Peyer's patch (tissue), 4 donors: Measurements from ENCODE around the gene OXCT1.

ENCODE experiments used
- POLR2A ChIP-seq, 2 donors: fragments of 450-650 bp; IDR thresholded peaks; one replicate each; pipeline ENCODE4 v1.5.1; 2017; ENCODE audit warnings: antibody characterized with exemption in 2 of 2, mild to moderate bottlenecking in 2 of 2, moderate library complexity in 2 of 2
- TF ChIP-seq, protein P1 (sequence below), 6 experiments: fragments of 450-650 bp in 4 of 6; fragments of 200-600 bp in 2 of 6; sonication (generic) in 1 of 6; IDR thresholded peaks; one replicate each; pipeline ENCODE4 v1.5.1; 2017 to 2019; ENCODE audit warnings: antibody characterized with exemption in 6 of 6, mild to moderate bottlenecking in 3 of 6, moderate library complexity in 1 of 6

DNA sequence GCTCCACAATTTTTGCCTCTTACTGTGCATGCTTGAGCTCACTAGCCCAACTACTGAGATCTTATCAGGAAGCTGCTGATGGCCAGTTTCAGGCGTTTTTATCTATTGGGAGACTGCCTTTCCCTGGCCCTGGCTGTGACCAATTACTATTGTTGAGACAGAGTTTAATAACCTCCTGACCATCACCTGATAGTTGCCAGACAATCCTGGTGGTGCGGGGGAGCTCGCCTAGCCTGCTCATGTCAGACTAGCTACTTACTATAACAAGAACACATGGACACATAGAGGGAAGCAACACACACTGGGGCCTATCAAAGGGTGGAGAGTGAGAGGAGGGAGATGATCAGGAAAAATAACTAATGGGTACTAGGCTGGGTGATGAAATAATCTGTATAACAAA, 13.0 kb upstream of the OXCT1 start:
- TF ChIP-seq POLR2A (IDR thresholded peaks at IDR 0.05): no peak
- TF ChIP-seq, protein P1, sequence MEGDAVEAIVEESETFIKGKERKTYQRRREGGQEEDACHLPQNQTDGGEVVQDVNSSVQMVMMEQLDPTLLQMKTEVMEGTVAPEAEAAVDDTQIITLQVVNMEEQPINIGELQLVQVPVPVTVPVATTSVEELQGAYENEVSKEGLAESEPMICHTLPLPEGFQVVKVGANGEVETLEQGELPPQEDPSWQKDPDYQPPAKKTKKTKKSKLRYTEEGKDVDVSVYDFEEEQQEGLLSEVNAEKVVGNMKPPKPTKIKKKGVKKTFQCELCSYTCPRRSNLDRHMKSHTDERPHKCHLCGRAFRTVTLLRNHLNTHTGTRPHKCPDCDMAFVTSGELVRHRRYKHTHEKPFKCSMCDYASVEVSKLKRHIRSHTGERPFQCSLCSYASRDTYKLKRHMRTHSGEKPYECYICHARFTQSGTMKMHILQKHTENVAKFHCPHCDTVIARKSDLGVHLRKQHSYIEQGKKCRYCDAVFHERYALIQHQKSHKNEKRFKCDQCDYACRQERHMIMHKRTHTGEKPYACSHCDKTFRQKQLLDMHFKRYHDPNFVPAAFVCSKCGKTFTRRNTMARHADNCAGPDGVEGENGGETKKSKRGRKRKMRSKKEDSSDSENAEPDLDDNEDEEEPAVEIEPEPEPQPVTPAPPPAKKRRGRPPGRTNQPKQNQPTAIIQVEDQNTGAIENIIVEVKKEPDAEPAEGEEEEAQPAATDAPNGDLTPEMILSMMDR (IDR thresholded peaks at IDR 0.05): no peak
